ENCODE data around the gene SPSB1.

The SPSB1 gene

DNA sequence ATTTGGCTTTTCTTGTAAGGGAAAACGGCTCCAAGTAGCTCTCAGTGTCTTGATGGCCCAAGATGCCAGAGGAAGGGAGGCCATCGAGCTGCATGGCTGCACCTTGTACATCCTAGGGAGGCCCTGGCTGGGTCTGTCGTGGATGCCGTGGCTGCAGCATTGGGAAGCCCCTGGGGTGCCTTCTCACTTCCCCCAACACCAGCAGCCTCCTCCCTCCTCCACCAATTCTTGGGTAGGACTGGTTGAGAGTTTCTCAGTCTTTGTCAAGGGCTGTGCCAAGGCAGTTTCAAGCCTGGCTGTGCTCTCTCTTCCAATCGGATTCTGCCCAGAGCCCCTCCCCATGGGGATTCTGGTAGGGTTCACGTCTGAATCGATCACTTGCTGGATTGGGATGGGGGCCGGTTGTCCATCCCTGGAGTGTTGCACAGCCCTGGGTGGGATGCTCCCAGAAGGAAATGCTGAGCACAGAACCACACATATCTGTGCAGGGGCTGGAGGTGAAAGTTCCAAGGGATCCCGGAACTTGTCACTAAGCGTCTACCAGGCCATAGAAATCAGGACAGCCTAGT lies 14.0 kb upstream of the SPSB1 start:
- DNase-seq (ENCODE audit: extremely low read depth in 1 of 2, low read depth in 1 of 2), result no peak

DNA sequence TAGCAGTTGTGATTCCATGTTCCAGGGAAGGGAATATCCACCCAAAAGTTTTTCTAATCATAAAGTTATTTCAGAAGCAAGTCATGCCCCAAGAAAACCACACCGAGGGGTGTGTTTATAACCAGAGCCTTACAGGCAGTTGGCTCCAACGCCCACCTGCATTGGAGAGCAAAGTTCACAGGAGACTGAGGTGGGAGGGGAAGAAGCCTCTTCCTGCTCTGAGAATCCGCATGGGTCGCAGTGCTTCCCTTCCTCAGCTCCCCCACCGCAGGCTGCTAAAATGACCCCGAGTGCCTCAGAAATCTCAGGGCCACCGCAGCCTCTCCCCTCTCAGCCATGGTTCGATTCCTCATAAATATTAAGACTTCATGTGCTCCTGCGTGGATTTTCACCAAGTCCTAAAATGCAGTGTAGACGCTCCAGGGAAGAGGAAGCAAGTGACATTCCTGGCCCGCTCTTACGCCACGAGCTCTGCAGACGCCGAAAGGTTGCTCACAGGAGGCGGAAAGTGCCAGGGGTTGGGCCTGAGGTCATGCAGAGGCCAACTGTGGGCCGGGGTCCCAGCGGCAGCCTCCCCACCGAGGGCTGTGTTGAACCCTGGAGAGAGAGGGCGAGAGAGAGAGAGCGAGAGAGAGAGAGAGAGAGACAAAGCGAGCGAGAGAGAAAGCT lies 13.4 kb upstream of the SPSB1 start:
- DNase-seq (ENCODE audit: extremely low read depth in 1 of 2, low read depth in 1 of 2), result peak in 1 of 2 donors; percentile 64

DNA sequence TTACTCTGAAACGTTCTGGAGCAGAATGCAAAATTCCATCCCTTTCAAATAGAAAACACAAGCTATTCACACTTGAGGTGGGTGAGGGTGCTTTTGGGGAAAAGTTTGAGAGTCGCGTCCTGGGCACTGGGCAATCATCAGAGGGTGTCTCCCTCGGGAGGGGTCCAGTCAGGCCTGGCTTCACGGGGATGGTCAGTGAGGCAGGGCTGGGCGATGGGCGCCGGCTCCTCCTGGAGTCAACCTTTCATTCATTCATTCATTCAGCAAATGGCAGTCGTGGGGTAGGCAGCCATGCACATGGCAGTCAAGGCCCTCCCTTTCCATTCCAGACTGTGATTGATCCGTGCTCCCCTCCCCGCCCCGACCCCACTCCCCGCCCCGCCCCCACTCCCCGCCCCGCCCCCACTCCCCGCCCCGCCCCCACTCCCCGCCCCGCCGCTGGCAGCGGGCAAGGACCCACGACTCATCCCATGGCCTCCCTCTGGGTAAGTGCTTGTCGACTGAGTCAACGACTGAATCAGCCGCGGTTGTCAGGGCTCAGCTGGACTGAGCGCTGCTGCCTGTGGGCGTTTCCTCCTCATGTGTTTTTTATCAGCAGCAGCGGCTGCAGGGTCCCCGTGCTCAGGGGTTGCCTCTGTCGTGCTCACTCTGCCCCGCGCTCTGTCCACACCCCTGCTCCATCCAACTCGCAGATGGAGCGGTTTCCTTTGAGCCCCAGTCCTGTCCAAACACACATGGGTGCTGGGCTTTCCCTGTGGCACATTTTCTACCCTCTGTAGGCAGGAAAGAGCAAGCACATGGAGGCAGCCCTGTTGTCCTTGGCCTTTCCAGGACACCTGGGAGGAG lies 12.5 kb upstream of the SPSB1 start:
- peak; percentile 42 to 82 for DNase-seq (ENCODE audit: extremely low read depth in 1 of 2, low read depth in 1 of 2)

DNA sequence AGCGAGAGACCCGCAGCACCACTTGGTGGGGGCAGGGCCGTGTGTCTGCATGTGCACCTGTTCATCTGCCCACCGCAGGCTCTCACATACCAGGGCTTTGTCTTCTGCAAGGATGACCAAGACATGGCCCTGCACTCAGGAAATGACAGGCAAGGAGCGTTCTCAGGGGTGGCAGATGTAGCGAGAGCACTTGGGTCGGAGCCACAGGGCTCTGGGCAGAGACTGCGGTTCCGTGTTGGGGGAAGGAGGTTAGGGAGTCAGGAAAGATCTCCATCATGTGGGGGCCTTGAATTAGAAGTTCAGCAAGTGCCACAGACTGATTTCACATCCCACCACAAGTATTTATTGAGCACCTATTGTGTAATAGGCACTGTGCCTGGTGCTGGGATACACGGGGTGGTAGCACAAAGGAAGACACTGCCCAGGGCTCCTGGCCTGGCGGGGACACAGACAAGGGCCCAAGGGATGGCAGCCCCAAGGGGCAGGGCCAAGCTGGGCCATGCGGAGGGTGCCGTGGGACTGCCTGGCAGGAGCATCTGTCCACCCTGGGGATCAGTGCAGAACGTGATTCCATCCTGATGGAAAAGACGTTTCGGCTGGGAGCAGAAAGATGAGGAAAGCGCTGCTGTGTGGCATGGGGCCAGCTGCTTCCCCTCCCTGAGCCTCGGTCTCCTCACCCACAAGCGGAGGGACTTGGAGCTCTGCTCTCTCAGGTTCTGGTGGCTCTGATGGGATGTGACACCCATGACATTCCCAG lies 11.4 kb upstream of the SPSB1 start:
- DNase-seq (ENCODE audit: extremely low read depth in 1 of 2, low read depth in 1 of 2), result no peak

DNA sequence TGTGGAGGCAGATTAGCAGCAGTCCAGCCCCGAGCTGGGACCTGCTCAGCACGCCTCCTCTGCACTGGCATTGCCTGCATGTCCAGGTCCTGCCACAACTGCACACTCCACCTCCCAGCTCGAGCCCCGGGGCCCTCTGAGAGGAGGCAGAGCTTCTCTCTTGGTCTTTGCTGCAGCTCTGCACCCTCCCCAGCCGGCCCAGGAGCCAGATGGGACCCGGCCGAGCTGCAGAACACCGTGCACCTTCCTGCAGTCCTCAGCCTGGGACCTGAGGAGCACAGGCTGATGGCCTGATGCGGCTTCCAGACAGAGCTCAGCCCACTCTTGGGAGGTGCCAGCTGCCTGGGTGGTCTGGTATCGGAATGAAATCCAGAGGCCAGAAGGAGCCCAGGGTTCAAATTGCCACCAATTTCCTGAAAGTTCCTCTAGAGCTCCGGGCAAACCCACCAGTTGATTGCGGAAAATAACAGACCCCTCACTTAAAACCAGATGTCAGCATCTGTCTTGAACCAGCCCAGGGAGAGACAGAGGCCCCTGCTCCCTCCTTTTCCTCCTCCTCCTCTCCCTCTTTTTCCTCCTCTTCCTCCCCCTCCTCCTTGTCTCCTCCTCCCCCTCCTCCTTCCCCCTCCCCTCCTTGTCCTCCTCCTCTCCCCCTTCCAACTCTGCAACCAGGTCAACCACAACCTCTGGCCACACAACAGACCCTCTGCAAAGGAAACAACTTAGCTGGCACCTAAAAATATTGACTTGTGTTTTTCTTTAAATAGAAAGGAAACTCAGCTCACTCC lies 10.6 kb upstream of the SPSB1 start:
- DNase-seq (ENCODE audit: extremely low read depth in 1 of 2, low read depth in 1 of 2), result no peak

DNA sequence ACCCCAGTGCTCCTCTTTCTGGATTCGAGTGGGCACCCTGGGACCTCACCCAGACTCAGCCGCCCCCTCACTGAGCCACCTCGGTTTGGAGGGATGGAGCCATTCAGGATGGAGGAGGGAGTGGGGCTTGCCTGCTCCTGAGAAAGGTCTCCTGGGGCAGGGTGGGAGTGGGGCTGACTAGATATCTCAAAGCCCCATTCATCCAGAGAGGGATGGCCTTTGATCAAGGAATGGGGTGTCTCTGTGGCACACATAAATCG lies 10.1 kb upstream of the SPSB1 start:
- no peak for DNase-seq (ENCODE audit: extremely low read depth in 1 of 2, low read depth in 1 of 2)

DNA sequence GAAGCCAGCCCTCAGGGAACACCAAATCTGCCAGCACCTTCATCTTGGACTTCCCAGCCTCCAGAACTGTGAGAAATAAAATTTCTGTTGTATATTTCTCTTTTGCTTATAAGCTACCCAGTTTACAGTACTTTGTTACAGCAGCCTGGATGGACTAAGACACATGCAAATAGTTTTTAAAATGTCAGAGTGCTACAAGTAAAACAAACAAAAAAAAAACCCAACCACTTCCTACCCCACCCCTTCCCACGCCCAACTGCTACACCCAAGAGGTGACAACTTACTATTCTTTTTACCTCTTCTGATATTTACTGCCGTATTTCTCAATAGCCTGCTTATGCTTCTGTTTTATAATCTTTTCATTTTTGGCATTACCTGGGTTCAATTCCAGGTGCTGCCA lies 8.6 kb upstream of the SPSB1 start:
- no peak for DNase-seq (ENCODE audit: extremely low read depth in 1 of 2, low read depth in 1 of 2)

DNA sequence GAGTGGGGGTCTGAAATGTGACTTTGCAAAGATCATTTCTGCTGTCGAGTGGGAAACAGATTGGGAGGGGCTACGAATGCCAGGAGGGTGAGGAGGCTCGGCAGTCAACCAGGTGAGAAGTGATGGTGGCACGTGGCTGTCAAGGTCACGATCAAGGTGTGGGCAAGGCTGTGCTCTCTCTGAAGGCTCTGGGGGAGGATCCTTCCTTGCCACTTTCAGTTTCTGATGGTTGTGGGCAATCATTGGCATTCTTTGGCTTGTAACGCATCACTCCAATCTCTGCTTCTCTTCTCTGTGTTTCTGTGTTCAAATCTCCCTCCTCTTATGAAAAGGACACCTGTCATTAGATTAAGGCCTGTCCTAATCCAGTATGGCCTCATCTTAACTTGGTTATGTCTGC lies 6.1 kb upstream of the SPSB1 start:
- no peak for DNase-seq (ENCODE audit: extremely low read depth in 1 of 2, low read depth in 1 of 2)

DNA sequence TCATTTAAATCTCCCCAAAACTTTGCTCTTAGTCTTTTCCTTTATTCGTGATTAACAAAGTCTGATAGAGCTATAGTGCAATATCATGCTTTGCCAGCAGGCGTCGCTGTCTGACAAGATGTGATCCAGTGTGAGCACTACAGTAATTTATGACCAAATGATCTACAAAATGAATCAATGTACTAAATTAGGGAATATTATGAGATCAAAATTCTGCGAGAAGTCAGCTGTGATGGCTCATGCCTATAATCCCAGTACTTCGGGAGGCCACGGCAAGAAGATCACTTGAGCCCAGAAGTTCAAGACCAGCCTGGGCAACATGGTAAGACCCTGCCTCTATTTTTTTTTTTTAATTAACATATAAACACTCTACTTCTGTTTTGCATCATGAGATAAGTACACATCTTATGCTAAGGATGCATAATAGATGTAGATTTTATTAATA lies 3.6 kb upstream of the SPSB1 start:
- DNase-seq (ENCODE audit: extremely low read depth in 1 of 2, low read depth in 1 of 2), result peak; percentile 46 to 60

DNA sequence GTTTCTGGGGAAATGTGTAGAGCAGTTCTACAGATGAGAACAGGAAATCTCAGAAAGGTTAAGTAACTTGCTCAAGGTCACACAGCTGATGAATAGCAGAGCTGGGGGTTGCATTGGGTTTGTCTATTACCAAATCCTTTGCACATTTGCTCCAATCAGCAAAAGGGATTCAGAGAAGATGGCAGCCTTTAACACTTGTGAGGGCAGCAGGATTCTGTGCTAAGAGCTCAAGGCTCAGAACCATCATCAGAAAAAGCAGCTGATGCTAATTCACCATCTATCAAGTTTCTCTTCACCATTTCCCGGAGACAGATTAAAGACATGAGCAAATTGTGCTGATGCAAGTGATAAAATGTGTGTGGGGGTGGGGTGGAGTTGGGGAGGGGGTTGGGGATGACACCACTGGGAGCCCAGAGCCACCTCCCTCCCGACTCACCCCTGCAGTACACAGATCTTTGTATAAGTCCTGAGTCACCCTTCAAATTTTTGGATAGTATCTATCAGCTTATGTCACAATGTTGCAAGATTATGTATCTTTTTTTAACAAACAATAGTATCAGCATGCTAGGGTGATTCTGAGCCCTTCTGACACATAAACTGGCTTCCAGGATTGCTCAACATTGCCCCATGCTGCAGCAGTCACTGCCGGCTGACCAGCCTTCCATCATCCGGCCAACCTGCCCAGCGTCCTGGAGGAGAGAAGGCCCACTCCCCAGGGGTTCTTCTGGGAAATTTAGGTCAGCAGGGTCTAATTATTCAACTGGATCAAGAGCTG lies 2.8 kb upstream of the SPSB1 start:
- no peak for DNase-seq (ENCODE audit: extremely low read depth in 1 of 2, low read depth in 1 of 2)

DNA sequence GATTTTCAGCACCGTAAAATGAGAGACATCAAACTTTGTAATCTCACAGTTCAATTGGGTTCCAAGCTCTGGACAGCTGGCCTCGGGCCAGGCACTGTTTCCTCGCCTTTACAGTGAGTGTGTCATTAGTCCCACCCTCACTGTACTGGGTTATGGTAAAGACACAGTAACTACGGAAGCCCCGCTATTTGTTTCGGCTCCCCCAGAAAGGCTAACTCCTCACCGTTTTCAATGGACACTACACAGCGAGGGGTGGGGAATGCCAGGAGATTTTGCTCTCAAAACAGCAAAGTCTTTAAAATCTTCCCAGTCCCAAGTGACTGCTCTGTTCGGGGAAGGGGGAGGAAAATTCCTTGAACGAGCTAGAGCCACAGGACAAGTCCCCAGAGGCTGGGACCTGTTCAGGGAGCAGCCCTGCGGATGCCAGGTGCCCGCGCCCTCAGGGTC lies 757 bp upstream of the SPSB1 start:
- DNase-seq (ENCODE audit: extremely low read depth in 1 of 2, low read depth in 1 of 2), result no peak

DNA sequence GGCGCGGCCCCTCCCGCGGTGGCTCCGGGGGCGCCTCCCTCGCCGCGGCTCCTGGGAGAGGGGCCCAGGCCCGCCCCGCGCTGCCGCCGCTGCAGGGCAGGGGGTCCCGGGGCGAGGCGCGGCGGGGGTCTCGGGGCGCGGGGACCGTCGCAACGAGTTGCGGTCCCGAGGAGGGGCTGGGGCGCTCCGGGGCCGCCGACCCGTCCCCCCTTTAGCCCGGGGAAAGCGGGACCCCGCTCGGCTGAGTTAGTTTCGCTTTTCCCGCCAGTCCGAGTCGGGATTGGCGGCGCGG lies 493 bp downstream of the SPSB1 start:
- DNase-seq (ENCODE audit: extremely low read depth in 1 of 2, low read depth in 1 of 2), result no peak

DNA sequence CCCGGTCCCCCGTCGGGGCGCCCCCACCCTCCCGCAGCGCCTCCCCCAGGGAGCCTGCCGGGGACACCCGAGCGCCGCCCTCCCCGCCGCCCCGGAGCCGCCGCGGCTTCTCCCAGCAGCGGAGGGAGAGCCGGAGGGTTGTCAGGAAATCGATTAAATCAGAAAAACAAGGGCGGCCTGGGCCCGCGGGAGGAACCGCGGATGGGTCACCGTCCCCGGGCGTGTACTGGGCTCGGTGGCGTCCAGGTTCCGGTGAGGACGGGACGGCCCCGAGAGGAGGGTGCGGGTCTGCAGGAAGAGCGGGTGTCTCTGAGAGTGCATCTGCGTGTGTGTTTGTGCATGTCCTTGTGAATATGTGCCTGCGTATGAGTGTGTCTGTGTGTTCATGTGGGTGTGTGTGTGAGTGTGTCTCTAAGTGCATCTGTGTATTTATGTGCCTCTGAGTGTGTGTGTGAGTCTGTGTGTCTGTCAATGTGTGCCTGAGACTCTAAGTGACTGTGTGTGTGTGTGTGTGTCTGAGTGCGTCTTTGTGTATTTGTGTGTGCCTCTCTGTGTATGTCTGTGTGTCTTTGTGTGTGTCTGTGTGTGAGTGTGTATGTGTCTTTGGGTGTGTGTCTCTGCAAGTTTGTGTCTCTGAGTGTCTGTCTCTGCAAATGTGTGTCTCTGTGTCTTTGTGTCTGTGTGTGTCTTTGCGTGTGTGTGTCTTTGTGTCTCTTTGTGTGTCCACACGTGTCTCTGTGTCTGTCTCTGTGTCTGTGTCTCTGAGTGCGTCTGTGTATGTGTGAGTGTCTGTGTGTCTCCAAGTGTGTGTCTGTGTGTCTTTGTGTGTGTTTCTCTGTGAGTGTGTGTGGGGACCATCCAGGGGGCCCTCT lies 1.1 kb downstream of the SPSB1 start:
- no peak for DNase-seq (ENCODE audit: extremely low read depth in 1 of 2, low read depth in 1 of 2)

DNA sequence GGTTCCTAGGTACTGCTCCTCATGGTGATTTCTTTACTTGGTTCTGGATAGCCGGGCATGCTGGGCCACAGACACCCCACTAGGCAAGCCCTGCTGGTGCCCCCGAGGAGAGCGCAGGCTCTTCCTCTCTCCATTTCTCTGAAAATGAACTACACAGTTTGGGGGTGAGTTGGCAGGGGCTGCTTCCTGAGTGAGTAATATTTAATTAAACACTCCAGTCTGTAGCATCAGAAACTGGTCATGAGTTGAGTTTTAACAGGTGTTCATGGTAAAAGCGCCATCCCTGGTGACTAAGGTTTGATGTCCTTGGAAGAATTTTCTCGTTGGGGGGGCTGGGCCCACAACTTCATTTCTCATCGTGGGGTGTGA lies 1.7 kb downstream of the SPSB1 start:
- DNase-seq (ENCODE audit: extremely low read depth in 1 of 2, low read depth in 1 of 2), result peak in 1 of 2 donors; percentile 25

DNA sequence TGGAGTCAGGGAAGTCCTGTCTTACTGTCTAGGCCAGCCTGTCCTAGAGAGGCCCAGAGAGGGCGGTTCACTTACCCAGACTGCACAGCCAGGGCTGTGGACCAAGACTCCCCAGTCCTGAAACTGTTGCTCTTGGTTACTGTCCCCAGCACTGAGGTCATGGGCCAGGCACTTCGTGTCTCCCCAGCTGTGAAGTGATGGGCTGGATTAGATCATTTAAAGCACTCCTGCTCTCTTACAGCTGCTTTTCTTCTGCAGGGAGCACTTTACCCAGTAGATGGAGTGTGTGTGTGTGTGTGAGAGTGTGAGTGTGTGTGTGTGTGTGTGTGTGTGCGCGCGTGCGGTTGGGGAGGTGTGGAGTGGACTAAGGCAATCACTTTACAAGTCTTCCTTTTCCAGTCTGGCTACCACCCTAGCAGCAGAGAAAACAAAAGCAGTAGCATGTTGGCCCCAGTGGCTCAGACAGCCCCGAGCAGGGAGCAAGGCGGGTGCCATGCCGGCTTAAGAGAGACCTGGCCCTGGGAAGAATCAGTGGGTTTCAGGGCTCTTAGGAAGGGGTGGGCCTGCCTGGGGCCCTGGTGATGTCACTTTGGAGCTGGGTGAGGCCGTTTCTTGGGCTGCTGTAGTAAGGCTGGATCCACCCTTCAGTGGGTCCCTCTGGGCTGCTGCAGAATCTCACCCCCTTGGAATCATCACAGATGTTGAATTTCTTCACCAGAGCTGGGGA lies 2.4 kb downstream of the SPSB1 start:
- DNase-seq (ENCODE audit: extremely low read depth in 1 of 2, low read depth in 1 of 2), result no peak

DNA sequence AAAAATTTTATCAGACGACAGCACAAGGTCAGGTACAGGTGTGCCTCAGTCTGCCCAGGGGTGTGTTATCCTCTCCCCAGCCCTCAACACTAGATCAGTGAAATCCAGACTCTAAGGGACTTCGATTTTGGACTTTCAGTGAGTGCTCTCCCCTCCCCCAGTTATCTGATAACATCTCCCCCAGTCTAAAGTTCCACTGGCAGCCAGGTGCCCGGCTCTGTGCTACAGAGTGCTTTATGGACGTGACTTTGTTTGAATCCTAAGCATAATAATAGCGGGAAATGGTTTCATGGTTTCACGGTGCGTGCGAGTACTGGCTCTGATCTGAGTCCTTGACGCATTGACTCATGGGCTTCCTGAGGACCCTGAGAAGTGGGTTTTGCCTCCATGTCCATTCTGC lies 3.2 kb downstream of the SPSB1 start:
- DNase-seq (ENCODE audit: extremely low read depth in 1 of 2, low read depth in 1 of 2), result no peak

DNA sequence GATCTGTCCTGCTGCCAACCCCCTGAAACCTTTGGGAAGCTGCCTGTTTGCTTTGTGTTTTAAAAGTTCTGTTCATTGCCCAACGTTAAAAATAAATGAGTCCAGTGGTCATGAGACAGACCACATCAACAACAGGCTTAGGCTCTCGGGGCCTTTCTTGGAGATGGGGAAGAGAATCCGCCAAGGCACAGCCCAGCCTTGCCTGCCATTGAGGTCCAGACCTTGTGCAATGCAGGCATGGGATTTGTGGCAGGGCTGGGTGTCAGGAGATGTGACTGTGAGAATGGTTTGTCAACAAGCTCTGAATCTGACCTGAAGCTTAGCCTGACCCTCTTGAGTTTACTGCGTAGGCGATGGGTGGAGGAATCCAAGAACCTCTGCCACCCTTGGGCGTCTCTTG lies 4.2 kb downstream of the SPSB1 start:
- no peak for DNase-seq (ENCODE audit: extremely low read depth in 1 of 2, low read depth in 1 of 2)

DNA sequence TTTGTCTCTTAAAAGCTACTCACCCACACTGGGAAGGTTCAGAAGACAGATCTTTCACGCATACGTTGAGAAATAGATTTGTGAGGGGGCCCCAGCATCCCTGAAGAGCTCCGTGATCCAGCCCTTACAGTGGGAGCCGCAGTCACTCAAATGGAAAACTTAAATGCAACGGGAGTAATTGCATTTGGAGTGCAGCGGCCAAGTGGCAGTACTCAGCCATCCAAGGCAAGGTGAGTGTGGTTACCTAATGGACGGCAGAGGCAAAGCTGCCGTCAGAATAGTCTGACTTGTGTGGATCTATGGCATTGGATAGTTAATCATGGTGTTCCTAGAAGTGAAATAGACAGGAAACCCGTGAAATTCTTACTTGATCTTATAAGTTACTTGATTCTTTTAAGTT lies 5.1 kb downstream of the SPSB1 start:
- DNase-seq (ENCODE audit: extremely low read depth in 1 of 2, low read depth in 1 of 2), result no peak

DNA sequence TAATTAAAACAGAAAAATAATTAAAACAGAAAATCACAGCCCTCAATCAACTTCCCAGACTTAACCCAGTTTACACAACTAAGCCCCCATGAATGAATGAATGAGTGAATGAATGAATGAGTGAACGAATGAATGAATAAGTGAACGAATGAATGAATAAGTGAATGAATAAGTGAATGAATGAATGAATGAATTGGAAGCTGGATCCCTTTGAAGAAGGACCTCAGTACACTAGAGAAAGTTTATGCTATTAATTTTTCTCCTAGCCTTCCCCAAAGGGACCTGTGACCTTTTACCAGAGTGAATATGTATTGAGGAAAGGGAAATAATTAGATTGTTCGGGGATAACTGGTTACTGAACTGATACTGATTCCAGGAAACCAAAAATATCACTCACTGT lies 5.6 kb downstream of the SPSB1 start:
- no peak for DNase-seq (ENCODE audit: extremely low read depth in 1 of 2, low read depth in 1 of 2)
